ENCODE data around the gene TNFRSF9. TPM values are rescaled to one million over a fixed set of nuclear protein-coding genes. Genes with fewer than 3 reads are reported as not detected.

The TNFRSF9 gene
- total and polyA plus RNA-seq, 2 donors from 2014 or later: 0.54 TPM; not detected in 1

DNA sequence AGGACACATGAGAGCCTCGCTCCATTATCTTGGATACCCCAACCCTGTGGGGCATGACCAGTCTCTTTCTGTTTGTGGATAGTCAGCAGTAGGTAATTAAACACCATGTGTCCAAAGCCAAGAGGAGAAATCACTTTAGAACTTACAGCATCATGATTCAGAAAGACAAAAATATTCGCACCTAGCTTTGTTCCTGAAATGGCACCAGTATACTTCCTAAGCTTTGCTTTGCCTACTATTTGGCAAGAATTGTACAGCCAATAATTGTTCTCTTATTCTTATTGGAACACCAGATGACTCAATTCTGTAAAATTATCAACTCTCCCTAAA is 24.2 kb downstream of the TNFRSF9 start:
- H3K27ac ChIP-seq (ENCODE audit: low read depth in 2 of 2, low read length in 2 of 2): no peak overlapping the region
- FAIRE-seq: no peak
- no peaks in the 10 kb centered on the region for H3K36me3 ChIP-seq (ENCODE audit: control insufficient read depth in 2 of 3, insufficient read depth in 3 of 3, low read length in 3 of 3)
- H3K9me3 ChIP-seq (ENCODE audit: control insufficient read depth in 2 of 3, insufficient read depth in 1 of 3, low read length in 3 of 3): no peaks in the 10 kb centered on the region
- no peak overlapping the region for H3K4me3 ChIP-seq (ENCODE audit: low read length in 3 of 3)
- H3K4me1 ChIP-seq (ENCODE audit: control insufficient read depth in 2 of 3, insufficient read depth in 2 of 3, low read depth in 1 of 3, low read length in 3 of 3): no peaks in the 10 kb centered on the region
- no peak overlapping the region for H3K9ac ChIP-seq (ENCODE audit: low read length in 3 of 3)
- TF ChIP-seq, protein P1, sequence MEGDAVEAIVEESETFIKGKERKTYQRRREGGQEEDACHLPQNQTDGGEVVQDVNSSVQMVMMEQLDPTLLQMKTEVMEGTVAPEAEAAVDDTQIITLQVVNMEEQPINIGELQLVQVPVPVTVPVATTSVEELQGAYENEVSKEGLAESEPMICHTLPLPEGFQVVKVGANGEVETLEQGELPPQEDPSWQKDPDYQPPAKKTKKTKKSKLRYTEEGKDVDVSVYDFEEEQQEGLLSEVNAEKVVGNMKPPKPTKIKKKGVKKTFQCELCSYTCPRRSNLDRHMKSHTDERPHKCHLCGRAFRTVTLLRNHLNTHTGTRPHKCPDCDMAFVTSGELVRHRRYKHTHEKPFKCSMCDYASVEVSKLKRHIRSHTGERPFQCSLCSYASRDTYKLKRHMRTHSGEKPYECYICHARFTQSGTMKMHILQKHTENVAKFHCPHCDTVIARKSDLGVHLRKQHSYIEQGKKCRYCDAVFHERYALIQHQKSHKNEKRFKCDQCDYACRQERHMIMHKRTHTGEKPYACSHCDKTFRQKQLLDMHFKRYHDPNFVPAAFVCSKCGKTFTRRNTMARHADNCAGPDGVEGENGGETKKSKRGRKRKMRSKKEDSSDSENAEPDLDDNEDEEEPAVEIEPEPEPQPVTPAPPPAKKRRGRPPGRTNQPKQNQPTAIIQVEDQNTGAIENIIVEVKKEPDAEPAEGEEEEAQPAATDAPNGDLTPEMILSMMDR (IDR thresholded peaks at IDR 0.05; ENCODE audit: borderline replicate concordance, extremely low read depth, insufficient read depth): no peak
- no peaks in the 10 kb centered on the region for H3K27me3 ChIP-seq (ENCODE audit: control insufficient read depth, insufficient read depth, low read length)
- DNase-seq: no peak
- intact Hi-C loops (cut with DNase I): no loop called here

DNA sequence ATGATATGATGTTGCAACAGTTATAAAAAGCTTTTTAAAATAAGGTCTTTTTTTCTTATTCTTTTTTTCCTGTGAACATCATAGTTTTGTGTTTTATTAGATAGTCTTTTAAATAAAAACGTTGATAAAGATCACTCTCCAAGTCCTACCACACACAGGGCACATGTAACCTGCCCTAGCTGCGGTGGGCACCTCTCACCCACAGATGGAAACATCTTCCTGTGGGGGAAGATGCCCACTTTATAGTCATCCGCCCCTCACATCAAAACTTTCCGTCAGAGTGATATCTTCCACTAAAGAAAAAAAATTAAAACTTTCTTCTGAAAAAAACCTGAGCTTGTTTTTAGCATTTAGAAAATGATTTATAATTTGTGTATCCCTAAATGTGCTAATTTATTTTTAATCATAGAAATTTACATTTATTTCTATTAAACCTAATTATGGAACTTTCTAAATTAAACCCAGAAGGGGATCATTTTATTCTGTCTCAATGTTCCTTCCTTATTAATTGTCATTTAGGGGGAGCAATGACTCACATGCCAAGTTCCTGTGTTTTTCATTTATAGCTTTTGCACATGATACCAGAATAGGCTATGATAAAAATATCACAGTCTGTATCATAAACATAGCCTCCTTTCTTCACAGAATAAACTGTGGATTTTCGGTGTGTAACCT is 24.7 kb downstream of the TNFRSF9 start:
- no peak overlapping the region for H3K4me3 ChIP-seq (ENCODE audit: low read length in 3 of 3)
- H3K27ac ChIP-seq (ENCODE audit: low read depth in 2 of 2, low read length in 2 of 2): no peak overlapping the region
- no peaks in the 10 kb centered on the region for H3K4me1 ChIP-seq (ENCODE audit: control insufficient read depth in 2 of 3, insufficient read depth in 2 of 3, low read depth in 1 of 3, low read length in 3 of 3)
- no peak overlapping the region for H3K9ac ChIP-seq (ENCODE audit: low read length in 3 of 3)
- H3K36me3 ChIP-seq (ENCODE audit: control insufficient read depth in 2 of 3, insufficient read depth in 3 of 3, low read length in 3 of 3): no peaks in the 10 kb centered on the region
- H3K27me3 ChIP-seq (ENCODE audit: control insufficient read depth, insufficient read depth, low read length): no peaks in the 10 kb centered on the region
- no peaks in the 10 kb centered on the region for H3K9me3 ChIP-seq (ENCODE audit: control insufficient read depth in 2 of 3, insufficient read depth in 1 of 3, low read length in 3 of 3)
- TF ChIP-seq, protein P1 (IDR thresholded peaks at IDR 0.05; ENCODE audit: borderline replicate concordance, extremely low read depth, insufficient read depth): no peak
- intact Hi-C loops (cut with DNase I): no loop called here
- DNase-seq (no peak), FAIRE-seq (no peak)

DNA sequence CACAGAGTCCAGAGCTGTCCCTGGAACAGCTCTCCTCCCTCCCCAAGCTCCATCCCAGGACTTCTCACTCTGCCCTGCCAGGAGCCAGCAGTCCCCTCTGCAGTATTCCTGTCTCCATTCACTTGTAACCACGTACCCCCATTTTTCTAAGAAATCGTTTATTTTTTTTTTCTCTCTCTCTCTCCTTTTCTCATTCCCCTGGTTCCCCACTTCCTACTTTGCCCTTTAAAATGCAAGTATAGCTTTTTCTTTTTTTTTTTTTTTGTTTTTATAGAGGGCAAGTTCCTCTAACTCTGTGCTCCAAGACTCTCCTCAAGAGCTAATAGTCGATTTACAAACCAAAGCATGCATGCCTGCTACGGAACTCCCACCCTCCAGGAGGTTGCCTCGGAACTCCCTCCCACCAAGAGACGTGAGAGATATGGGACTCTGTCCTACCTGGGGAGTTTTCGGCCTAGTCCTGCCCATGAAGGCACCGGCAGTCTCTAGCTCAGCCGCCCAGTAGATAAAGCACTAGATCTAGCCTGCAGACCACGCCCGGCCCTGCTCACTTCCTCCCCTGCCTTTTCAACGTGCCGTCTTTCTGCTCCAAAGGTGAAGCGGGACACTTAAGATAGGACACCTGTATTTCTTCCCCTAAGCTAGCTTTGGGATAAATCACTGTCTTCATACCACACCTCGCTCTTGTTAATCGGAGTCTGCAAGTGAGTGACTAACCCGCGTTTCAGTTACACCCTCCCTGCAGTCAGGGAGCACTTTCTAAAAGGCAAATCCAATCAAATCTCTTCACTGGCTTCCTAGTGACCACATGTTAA is 27.7 kb downstream of the TNFRSF9 start:
- Histone ChIP-seq H3K27me3 (ENCODE audit: control insufficient read depth, insufficient read depth, low read length) (no peaks in the 10 kb centered on the region), H3K36me3 (ENCODE audit: control insufficient read depth in 2 of 3, insufficient read depth in 3 of 3, low read length in 3 of 3) (no peaks in the 10 kb centered on the region), H3K4me3 (ENCODE audit: low read length in 3 of 3) (no peak overlapping the region), H3K9ac (ENCODE audit: low read length in 3 of 3) (no peak overlapping the region), H3K9me3 (ENCODE audit: control insufficient read depth in 2 of 3, insufficient read depth in 1 of 3, low read length in 3 of 3) (no peaks in the 10 kb centered on the region), H3K4me1 (ENCODE audit: control insufficient read depth in 2 of 3, insufficient read depth in 2 of 3, low read depth in 1 of 3, low read length in 3 of 3) (no peaks in the 10 kb centered on the region), H3K27ac (ENCODE audit: low read depth in 2 of 2, low read length in 2 of 2) (no peak overlapping the region)
- intact Hi-C loops (cut with DNase I): no loop called here
- DNase-seq: no peak
- TF ChIP-seq, protein P1 (IDR thresholded peaks at IDR 0.05; ENCODE audit: borderline replicate concordance, extremely low read depth, insufficient read depth): no peak
- no peak for FAIRE-seq
